A673 (cell line): ENCODE data around the gene MTHFD1L. TPM values are rescaled to one million over a fixed set of nuclear protein-coding genes. Genes with fewer than 3 reads are reported as not detected.

Experiments used
- BruUV-seq: library from RNA; stranded (reverse); fragments of 400-500 nt; replicated peaks from 2 replicates; lab custom pipeline; 2021; lab: Mats Ljungman, UMichigan
- CTCF ChIA-PET: fragments of 300-600 bp; sonication (Branson Sonifier 250); formaldehyde crosslinking; loops from one replicate; lab custom pipeline; 2022; ENCODE audit warnings: antibody characterized with exemption; lab: Charles Lee
- POLR2A ChIA-PET: fragments of 300-600 bp; sonication (Branson Sonifier 250); formaldehyde crosslinking; loops from one replicate; lab custom pipeline; 2022; ENCODE audit warnings: antibody characterized with exemption; ENCODE audit not compliant: low non-redundant PET; lab: Charles Lee
- DNase-seq: peaks from one replicate; pipeline ENCODE4 v3.0.0-alpha.2; 2015; ENCODE audit warnings: low spot score
- H3K27ac ChIP-seq: fragments of 200-600 bp; sonication (generic); 2 replicates; pipeline ENCODE4 v1.5.1; 2016; ENCODE audit warnings: mixed run types, low read depth, mild to moderate bottlenecking, mixed read lengths, antibody characterized with exemption, low read length; ENCODE audit not compliant: poor library complexity, severe bottlenecking
- H3K27me3 ChIP-seq: fragments of 200-600 bp; sonication (generic); replicated peaks from 2 replicates; pipeline ENCODE4 v1.6.1; 2017; ENCODE audit warnings: mixed run types, low read depth, mild to moderate bottlenecking, mixed read lengths, antibody characterized with exemption, low read length; ENCODE audit not compliant: insufficient read depth, poor library complexity
- H3K36me3 ChIP-seq: fragments of 200-600 bp; sonication (generic); 2 replicates; pipeline ENCODE4 v1.6.1; 2016; ENCODE audit warnings: mixed run types, mild to moderate bottlenecking, mixed read lengths, antibody characterized with exemption, low read length; ENCODE audit not compliant: insufficient read depth, poor library complexity, severe bottlenecking
- H3K4me1 ChIP-seq: fragments of 200-600 bp; sonication (generic); 2 replicates; pipeline ENCODE4 v1.6.1; 2017; ENCODE audit warnings: mixed run types, mild to moderate bottlenecking, mixed read lengths, antibody characterized with exemption, low read length; ENCODE audit not compliant: insufficient read depth, poor library complexity, severe bottlenecking
- H3K4me3 ChIP-seq: fragments of 200-600 bp; sonication (generic); 2 replicates; pipeline ENCODE4 v1.5.1; 2016; ENCODE audit warnings: low read depth, mixed run types, mild to moderate bottlenecking, mixed read lengths, low read length; ENCODE audit not compliant: poor library complexity, severe bottlenecking
- H3K9me3 ChIP-seq: fragments of 200-600 bp; sonication (generic); 2 replicates; pipeline ENCODE4 v1.6.1; 2016; ENCODE audit warnings: mixed run types, low read depth, mild to moderate bottlenecking, mixed read lengths, antibody characterized with exemption, low read length; ENCODE audit not compliant: poor library complexity, severe bottlenecking
- EZH2 ChIP-seq: fragments of 200-600 bp; sonication (generic); IDR thresholded peaks from 2 replicates; pipeline ENCODE4 v1.6.1; 2017; ENCODE audit warnings: borderline replicate concordance, low read depth, mild to moderate bottlenecking, mixed read lengths, antibody characterized with exemption, low read length; ENCODE audit not compliant: poor library complexity, severe bottlenecking
- intact Hi-C: fragments of 100-400 bp; cut with micrococcal nuclease; formaldehyde crosslinking; loops from one replicate; pipeline ENCODE4 v1.10.0; 2022; ENCODE audit not compliant: unreplicated experiment
- total RNA-seq: library from RNA; stranded (reverse); gene quantifications from 2 replicates; pipeline ENCODE4 v1.2.3, GENCODE V29; 2021
- TF ChIP-seq, protein P1 (sequence below): fragments of 300-800, 200-600 bp; sonication (generic); conservative IDR thresholded peaks from 2 replicates; pipeline ENCODE4 v1.5.1; 2017; ENCODE audit warnings: low read depth, mild to moderate bottlenecking, antibody characterized with exemption, low read length, moderate library complexity, mixed read lengths

Gene MTHFD1L
- total RNA-seq, 1 experiment from 2014 or later = 78.7 TPM

DNA sequence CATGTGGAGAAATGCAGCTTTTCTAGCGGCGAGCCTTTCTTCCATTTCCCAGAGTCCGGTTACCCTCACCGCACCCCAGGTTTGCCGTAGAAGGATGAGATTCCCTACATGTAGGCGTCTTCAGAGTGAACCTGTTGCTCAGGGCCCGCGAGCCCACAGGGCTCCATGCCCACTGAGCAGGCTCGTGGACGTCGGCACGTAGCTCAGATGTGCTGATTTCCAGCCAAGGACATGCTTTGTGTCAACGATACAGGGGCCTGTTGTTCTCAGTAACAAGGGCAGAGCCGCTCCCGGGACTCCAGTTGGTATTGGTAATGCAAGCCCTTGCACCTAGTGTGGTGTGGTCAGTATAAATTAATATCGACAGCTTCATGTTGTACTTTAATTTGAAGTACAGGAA lies 159.6 kb downstream of the MTHFD1L start:
- Histone ChIP-seq H3K9me3 (no peaks in the 10 kb centered on the region), H3K27ac (no peak overlapping the region), H3K36me3 (peaks cover 12% of the 10 kb centered on the region), H3K4me1 (no peaks in the 10 kb centered on the region), H3K4me3 (no peak overlapping the region), H3K27me3 (no peaks in the 10 kb centered on the region)
- ChIA-PET CTCF (no interaction called here), POLR2A (no interaction called here)
- no peak for DNase-seq
- TF ChIP-seq, protein P1, sequence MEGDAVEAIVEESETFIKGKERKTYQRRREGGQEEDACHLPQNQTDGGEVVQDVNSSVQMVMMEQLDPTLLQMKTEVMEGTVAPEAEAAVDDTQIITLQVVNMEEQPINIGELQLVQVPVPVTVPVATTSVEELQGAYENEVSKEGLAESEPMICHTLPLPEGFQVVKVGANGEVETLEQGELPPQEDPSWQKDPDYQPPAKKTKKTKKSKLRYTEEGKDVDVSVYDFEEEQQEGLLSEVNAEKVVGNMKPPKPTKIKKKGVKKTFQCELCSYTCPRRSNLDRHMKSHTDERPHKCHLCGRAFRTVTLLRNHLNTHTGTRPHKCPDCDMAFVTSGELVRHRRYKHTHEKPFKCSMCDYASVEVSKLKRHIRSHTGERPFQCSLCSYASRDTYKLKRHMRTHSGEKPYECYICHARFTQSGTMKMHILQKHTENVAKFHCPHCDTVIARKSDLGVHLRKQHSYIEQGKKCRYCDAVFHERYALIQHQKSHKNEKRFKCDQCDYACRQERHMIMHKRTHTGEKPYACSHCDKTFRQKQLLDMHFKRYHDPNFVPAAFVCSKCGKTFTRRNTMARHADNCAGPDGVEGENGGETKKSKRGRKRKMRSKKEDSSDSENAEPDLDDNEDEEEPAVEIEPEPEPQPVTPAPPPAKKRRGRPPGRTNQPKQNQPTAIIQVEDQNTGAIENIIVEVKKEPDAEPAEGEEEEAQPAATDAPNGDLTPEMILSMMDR = no peak
- no peak for TF ChIP-seq EZH2
- BruUV-seq = no TSS peak
- intact Hi-C loops = no loop called here

DNA sequence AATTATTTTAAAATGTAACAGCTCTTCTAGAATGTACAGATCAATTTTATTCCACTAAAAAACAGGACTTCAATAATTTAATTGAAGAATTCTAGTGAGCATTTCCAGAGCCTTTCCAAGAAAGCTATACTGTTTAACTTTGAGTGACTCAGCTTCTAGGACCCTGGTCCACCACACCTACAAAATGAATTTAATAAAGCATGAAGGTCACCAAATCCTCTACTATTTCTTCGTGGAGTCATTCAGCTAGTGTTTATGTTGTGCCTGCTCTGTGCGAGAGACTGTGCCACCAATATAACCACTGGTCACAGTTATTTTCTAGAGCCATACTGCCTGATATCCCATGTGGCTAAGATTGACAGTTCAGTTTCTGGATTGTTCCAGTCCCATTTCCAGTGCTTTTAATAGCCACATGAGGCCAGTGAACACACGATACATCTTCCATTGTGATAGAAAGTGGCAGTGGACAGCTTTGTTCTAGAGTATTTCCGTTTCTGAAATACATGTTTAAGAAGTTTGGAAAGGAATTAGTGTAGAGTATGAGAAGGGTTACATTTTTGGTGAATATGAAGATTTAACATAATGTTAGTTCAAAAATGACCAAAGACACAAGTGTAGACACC lies 160.7 kb downstream of the MTHFD1L start:
- no peaks in the 10 kb centered on the region for H3K27me3 ChIP-seq
- no peaks in the 10 kb centered on the region for H3K9me3 ChIP-seq
- intact Hi-C loops = no loop called here
- H3K4me3 ChIP-seq = no peak overlapping the region
- no peak overlapping the region for H3K27ac ChIP-seq
- peaks cover 12% of the 10 kb centered on the region for H3K36me3 ChIP-seq
- no TSS peak for BruUV-seq
- ChIA-PET POLR2A (no interaction called here), CTCF (no interaction called here)
- TF ChIP-seq, protein P1 = no peak
- TF ChIP-seq EZH2 = no peak
- H3K4me1 ChIP-seq = no peaks in the 10 kb centered on the region
- DNase-seq = no peak

DNA sequence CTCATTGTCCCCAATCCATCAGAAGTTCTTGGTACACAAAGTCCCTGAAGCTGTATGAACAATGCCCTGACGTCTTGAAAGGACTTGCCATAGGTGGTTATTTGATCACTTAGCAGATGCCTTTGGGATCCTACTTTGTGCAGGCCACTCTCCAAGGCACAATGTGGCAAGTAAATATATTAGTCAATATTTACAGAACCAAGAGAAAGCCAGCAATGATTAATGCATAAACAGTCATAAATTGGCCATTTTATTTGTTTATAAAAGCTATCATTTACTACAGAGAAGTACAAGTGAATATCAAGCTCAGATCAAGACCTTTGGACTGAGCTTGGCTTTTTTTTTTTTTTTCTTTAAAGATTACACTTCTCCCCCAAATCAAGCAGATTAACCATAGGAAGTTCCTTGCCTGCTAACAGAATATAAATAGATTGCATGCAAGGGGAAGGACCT lies 161.8 kb downstream of the MTHFD1L start:
- Histone ChIP-seq H3K36me3 (peaks cover 6% of the 10 kb centered on the region), H3K27ac (no peak overlapping the region), H3K4me3 (no peak overlapping the region), H3K9me3 (no peaks in the 10 kb centered on the region), H3K27me3 (no peaks in the 10 kb centered on the region), H3K4me1 (no peaks in the 10 kb centered on the region)
- intact Hi-C loops = no loop called here
- no peak for DNase-seq
- TF ChIP-seq, protein P1 = no peak
- no peak for TF ChIP-seq EZH2
- ChIA-PET CTCF (no interaction called here), POLR2A (no interaction called here)
- BruUV-seq = no TSS peak
